COR-L47 (cell line): ENCODE measurements around the gene PTPN14.
"Not testable (repeated sequence)": the region's sequence is repeated elsewhere in the genome, so short reads cannot be mapped to it uniquely, and the experiment has no call there.

Experiments
- DNase-seq: peaks from one replicate; lab custom pipeline; 2025; lab: John Stamatoyannopoulos, UW

PTPN14 gene

DNA sequence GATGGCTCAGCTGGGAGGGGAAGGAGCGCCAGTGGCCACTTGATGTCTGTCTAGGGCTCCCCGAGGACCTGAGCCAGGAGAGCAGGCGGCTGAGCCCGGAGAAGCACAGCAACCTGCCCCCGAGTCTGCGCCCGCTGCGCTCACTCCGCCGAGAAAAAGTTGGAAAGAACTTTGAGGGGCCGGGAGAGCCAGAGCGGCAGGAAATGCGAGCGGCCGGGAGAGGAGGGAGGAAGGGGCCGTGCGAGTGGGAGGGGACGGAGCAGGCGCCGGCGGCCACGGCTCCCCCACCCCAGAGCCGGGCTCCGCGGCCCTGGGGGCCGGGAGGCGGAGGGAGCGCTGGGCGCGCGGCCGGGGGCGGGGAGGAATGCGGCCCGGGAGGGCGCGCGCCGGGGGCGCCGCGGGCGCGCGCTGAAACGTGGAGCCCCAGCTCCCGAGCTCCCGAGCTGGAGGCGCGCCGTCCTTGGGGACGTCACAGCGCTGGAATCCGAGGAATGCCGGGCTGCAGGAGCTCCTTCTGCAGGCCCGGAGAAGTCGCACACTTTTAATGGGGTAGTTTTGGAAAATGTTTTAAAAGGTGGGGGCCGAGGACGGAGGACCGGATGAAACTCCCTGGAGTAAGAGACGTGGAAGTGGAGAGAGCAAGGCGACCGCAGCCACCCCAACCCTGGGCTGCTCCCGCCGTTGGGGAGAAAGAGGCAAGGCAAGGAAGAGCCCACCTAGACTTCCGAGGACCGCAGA, at the start of gene PTPN14:
PTPN14 (minus strand) TSS at position 167 of the 738 bp plus-strand sequence. CDS start 86,799 bp downstream, outside the sequence.
- DNase-seq = peak; percentile 45

GRCh38 chr1:214593158-214593557, 41.8 kb upstream of the PTPN14 start:
- no peak for DNase-seq

DNA sequence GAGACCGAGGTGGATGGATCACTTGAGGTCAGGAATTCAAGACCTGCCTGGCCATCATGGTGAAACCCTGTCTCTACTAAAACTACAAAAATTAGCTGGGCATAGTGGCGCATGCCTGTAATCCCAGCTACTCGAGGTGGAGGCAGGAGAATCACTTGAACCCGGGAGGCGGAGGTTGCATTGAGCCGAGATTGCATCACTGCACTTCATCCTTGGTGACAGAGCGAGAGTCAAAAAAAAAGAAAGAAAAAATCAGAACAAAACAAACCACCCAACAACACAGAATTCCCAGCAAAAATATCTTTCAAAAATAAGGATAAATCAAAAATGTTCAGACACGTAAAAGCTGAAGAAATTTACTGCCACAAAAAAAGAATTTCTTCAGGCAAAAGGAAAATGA, 40.5 kb upstream of the PTPN14 start:
- DNase-seq = not testable (repeated sequence)

- DNase-seq = no peak
Observed at GRCh38 chr1:214590696-214591095, 39.3 kb upstream of the PTPN14 start.

GRCh38 chr1:214588963-214589597, 37.7 kb upstream of the PTPN14 start:
- DNase-seq = no peak

DNA sequence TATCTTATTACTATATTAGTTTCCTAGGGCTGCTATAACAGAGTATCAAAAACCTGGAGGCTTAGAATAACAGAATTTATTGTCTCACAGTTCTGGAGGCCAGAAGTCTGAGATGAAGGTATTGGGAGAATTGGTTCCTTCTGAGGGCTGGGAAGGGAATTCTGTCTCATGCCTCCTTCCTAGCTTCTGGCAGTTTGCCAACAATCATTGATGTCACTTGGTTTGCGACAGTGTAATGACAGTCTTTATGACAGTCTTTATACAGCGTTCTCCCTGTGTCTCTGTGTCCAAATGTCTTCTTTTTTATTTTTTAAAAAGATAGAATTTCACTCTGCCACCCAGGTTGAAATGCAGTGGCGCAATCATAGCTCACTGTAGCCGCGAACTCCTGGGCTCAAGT, 35.8 kb upstream of the PTPN14 start:
- no peak for DNase-seq

DNA sequence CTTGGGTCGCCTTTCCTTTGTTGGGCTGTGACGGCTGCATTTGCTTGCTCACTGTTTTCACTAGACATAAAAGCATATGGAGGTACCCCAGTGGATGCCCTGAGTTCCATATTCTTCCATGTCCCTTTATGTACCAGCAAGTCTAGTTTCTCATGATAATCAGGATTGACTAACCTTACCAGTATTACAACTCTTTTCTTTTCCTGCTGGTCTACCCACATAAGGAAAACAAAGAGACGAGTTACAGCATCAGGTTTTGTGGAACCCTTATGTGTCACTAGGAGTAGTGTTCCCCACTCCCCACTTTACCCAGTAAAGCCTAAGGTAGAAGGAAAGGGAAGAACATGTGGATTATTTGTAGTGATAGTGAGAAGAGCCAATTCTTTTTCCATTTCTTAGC, 35.2 kb upstream of the PTPN14 start:
- no peak for DNase-seq

DNA sequence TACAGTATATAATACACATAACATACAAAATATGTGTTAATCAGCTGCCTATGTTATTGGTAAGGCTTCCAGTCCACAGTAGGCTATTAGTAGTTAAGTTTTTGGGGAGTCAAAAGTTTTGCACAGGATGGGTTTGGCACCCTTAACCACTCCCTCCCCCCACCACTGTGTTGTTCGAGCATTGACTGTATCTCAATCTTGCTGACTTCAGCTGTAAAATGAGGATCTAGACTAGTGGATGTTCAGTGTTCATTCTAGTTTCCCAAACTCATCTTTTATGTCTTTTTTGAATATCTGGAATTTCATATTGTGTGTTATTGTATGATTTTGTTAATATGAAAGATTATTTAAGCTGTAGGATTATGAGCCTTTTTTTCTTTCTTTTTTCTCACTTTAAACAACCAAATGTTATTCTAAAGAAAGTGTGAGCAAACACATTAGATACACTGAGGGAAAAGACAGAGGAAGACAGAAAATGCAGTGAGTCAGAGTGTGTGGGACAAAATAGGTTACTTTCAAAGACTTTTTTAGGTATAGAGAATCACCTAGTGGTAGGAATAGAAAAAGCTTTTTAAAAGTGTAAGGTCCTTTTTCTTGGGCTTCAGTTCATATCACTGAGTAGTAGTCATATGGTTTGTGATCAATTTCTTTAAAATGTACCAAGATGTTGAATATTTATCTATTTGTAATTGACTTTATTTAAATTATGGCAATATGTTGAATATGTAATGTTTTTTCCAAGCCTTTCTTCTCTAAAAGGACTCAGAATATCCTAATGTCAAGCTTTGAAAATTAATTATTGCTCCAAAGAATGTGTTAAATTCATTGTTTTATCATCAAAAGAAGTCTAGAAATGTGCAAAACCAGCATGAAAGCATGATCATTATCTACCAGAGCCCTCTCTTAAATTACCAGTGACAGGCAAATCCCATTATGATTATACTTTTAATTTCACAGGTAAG, 33.7 kb upstream of the PTPN14 start:
- no peak for DNase-seq

DNA sequence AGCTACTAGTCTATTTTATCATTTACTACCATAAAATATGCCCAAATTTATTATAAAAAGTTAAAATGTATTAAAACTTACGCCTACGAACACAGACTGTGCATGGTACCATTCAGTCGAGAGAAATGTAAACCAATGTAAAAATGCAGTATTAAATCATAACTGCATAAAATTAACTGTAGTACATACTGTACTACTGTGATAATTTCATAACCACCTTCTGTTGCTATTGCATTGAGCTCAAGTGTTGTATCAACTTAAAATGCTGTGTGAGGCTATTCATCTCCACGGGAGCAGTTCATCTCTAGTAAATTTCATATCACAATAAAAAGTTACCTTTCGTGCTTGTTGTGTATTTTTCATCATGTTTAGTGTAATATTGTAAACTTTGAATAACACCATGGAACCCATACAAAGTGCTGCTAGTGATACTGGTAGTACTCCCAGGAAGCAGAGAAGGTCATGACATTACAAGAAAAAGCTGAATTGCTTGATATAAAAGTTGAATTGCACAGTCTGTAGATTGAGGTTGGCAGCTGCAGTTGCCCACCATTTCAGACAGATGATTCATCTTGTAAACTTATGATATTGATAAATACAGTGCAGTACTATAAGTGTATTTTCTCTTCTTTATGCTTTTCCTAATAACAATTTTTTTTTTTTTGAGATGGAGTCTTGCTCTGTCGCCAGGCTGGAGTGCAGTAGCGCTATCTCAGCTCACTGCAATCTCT, 32.6 kb upstream of the PTPN14 start:
- no peak for DNase-seq

DNA sequence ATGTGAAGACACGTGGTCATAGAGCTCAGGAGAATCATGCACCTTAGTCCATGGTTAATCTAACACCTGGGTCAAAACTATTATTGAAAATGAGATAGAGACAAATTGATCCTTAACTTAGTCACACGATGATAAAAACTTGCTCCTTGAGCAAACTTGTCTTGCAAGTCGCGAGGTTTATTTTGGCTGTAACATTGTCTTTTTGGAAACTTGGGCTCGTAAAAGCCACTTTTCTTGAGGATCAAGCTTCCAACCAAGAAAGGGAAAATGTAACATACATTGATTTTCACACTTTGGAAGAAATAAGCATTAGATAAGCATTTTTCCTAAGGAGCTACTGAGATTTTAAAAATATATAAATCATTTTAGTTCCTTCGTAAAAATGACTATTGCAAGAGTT, 31.7 kb upstream of the PTPN14 start:
- DNase-seq = no peak

- no peak for DNase-seq
Observed at GRCh38 chr1:214582289-214582891, 31.0 kb upstream of the PTPN14 start.

GRCh38 chr1:214581785-214582184, 30.4 kb upstream of the PTPN14 start:
- no peak for DNase-seq

- DNase-seq = no peak
Observed at GRCh38 chr1:214579183-214579582, 27.8 kb upstream of the PTPN14 start.

GRCh38 chr1:214576120-214576519, 24.7 kb upstream of the PTPN14 start:
- DNase-seq = not testable (repeated sequence)

DNA sequence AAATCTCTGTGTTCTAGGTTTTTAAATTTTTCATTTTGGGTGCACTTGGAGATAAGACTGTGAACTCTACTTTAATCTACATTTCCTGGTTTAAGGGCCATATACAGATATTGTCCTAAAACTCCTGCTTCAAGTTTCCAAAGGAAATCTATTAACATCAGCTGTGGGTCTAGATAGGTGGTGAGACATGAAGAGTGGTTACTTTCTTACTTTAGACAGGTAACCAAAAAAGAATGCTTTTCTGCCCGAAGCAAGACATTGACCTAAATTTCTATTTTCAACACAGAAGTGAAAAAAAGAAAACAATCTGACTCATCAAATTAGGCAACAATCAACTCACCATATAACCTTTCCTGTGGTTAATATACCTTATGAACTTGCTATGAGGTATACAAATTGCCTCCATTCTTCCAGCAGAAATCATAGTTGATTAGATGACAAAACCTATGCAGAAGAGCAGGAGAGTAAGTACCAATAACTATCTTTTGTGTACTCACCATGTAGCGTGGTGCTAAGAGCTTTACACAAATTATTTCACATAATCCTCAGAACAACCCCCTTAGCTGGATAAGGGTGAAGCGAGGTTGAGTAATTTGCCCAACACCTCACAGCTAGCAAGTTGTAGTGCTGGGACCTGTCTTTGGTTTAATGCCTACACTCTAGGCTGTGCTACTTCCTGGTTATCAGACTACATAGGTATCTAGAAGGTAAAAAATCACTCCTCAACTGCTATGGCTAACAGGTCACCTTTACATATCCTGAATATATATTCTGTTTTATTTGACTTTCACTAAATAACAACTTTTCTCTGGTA, 23.4 kb upstream of the PTPN14 start:
- DNase-seq = no peak

DNA sequence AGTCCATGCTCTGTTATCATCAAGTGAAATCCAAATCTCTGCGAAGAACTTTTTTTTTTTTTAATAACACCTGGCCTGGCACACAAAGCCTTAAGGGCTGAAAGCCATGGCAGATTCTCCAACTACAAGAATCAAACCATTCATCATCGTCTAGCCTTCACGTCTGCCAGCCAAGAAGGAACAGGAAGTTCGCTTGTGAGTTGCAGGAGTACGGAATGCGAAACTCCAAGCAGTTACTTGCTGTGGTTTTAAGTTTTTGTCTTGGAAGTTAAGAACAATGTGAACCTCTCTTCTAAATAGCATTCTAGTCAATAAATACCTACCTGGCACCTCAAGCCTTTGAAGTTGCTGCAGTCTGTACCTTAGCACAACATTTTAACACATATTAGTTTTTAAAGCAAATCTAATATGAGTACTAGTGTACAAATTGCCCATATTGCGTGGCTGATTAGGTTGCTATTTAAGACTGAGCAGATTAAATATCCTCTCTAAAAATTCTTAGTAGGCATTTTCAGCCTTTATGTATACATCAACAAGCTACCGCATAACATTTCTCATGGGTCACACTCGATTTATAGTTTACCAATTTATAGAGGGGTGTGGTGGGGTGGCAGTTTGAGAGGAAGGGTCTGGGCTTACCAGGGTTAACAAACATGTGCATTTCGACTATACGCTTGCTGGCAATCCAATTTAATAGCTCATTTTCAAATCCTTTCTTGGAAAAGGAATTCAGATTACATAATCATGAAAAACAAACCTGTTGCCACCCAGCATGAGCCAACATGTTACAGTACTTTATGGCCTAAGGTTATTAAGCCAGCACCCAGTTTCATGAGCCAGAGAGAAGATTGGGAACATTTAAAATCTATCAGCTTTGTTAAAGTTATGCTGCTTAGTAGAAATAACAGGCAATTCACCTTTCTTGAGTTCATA, 22.2 kb upstream of the PTPN14 start:
- DNase-seq = no peak

GRCh38 chr1:214571281-214571680, 19.9 kb upstream of the PTPN14 start:
- DNase-seq = no peak

DNA sequence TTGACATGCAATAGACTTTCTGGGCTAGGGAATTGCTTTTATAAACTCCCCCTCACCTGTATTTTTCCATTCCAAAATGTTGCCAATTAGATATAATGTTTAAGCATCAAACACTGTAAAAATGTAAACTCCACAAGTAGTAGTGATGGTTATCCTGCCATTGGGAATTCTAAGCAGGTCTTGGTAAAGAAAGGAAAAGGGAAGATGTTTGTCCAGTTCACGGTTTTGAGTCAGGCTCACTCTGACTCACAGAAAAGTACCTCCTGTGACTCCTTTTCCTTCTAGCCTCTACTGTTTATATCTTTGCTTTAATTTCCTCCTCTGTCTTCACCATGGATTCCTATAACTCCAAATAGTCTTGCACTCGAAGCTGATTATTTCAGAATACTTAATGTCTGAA, 19.0 kb upstream of the PTPN14 start:
- no peak for DNase-seq

- DNase-seq = no peak
Observed at GRCh38 chr1:214569357-214570004, 18.1 kb upstream of the PTPN14 start.
